MM.1S (cell line): Measurements from ENCODE around the gene TPRN.

Source experiments
- DNase-seq: peaks from one replicate; pipeline ENCODE4 v3.0.0-alpha.2; 2015
- H2AFZ ChIP-seq: fragments of 300-600 bp; sonication (generic); 2 replicates; pipeline ENCODE4 v1.6.0; 2016; ENCODE audit warnings: antibody characterized with exemption, low read length
- H3F3A ChIP-seq: fragments of 300-600 bp; sonication (generic); 2 replicates; pipeline ENCODE4 v1.6.1; 2016; ENCODE audit warnings: mild to moderate bottlenecking, antibody characterized with exemption, low read length, moderate library complexity, mixed read lengths; ENCODE audit not compliant: insufficient read depth
- H3K27ac ChIP-seq: fragments of 300-600 bp; sonication (generic); 2 replicates; pipeline ENCODE4 v1.5.1; 2016; ENCODE audit warnings: mild to moderate bottlenecking, low read length
- H3K27me3 ChIP-seq: fragments of 300-600 bp; sonication (generic); replicated peaks from 2 replicates; pipeline ENCODE4 v1.6.0; 2016; ENCODE audit warnings: low read length; ENCODE audit not compliant: insufficient read depth
- H3K36me3 ChIP-seq: fragments of 300-600 bp; sonication (generic); replicated peaks from 2 replicates; pipeline ENCODE4 v1.6.1; 2016; ENCODE audit warnings: mild to moderate bottlenecking, low read length, mixed read lengths; ENCODE audit not compliant: insufficient read depth
- H3K4me1 ChIP-seq: fragments of 300-600 bp; sonication (generic); 2 replicates; pipeline ENCODE4 v1.6.1; 2016; ENCODE audit warnings: low read length, mixed read lengths
- H3K4me2 ChIP-seq: fragments of 300-600 bp; sonication (generic); 2 replicates; pipeline ENCODE4 v1.6.0; 2016; ENCODE audit warnings: low read depth, low read length
- H3K4me3 ChIP-seq: fragments of 300-600 bp; sonication (generic); 2 replicates; pipeline ENCODE4 v1.5.1; 2016; ENCODE audit warnings: low read length, mixed read lengths
- H3K79me2 ChIP-seq: fragments of 300-600 bp; sonication (generic); 2 replicates; pipeline ENCODE4 v1.6.1; 2016; ENCODE audit warnings: mixed run types, low read length, mixed read lengths
- H3K9ac ChIP-seq: fragments of 300-600 bp; sonication (generic); 2 replicates; pipeline ENCODE4 v1.6.1; 2016; ENCODE audit warnings: low read length, mixed read lengths
- H3K9me2 ChIP-seq: fragments of 300-600 bp; sonication (generic); replicated peaks from 2 replicates; pipeline ENCODE4 v1.6.1; 2016; ENCODE audit warnings: mild to moderate bottlenecking, low read length, mixed read lengths; ENCODE audit not compliant: insufficient read depth
- H3K9me3 ChIP-seq: fragments of 300-600 bp; sonication (generic); replicated peaks from 2 replicates; pipeline ENCODE4 v1.6.1; 2016; ENCODE audit warnings: mild to moderate bottlenecking, low read length, mixed read lengths; ENCODE audit not compliant: insufficient read depth
- H4K20me1 ChIP-seq: fragments of 300-600 bp; sonication (generic); 2 replicates; pipeline ENCODE4 v1.6.1; 2016; ENCODE audit warnings: mild to moderate bottlenecking, low read length, moderate library complexity, mixed read lengths; ENCODE audit not compliant: insufficient read depth
- CTCF ChIP-seq: fragments of 300-600 bp; sonication (generic); IDR thresholded peaks from 2 replicates; pipeline ENCODE4 v1.5.1; 2016; ENCODE audit warnings: antibody characterized with exemption, low read length, mixed read lengths
- EZH2 ChIP-seq: fragments of 300-600 bp; sonication (generic); optimal IDR thresholded peaks from 2 replicates; pipeline ENCODE3; 2017; ENCODE audit warnings: low read depth, mild to moderate bottlenecking, antibody characterized with exemption, low read length, mixed read lengths
- EZH2phosphoT487 ChIP-seq: fragments of 300-600 bp; sonication (generic); IDR thresholded peaks from 2 replicates; pipeline ENCODE4 v1.6.1; 2018; ENCODE audit warnings: antibody characterized with exemption, low read length

The TPRN gene

GRCh38 chr9:137242269-137243203 is 42.0 kb upstream of the TPRN start:
- Histone ChIP-seq H3F3A (peaks cover 28% of the 10 kb centered on the region; the same call in 1 of the 2 replicates), H3K9me3 (no peaks in the 10 kb centered on the region), H3K27ac (no peak overlapping the region), H3K9ac (peak overlapping the region; percentile 82), H3K79me2 (peaks cover 31% of the 10 kb centered on the region), H2AFZ (no peak overlapping the region), H3K36me3 (no peaks in the 10 kb centered on the region; the same call in 1 of the 2 replicates), H3K9me2 (no peaks in the 10 kb centered on the region), H3K4me1 (peaks cover 10% of the 10 kb centered on the region; the same call in 1 of the 2 replicates), H4K20me1 (peaks cover 16% of the 10 kb centered on the region), H3K4me2 (peak overlapping the region; percentile 92), H3K4me3 (peak overlapping the region; percentile 81), H3K27me3 (no peaks in the 10 kb centered on the region)
- DNase-seq: no peak
- TF ChIP-seq CTCF (no peak), EZH2 (no peak), EZH2phosphoT487 (no peak)

- peak; percentile 53 for DNase-seq
- Histone ChIP-seq H3K4me3 (peak overlapping the region; percentile 81), H3F3A (peaks cover 28% of the 10 kb centered on the region; the same call in 1 of the 2 replicates), H2AFZ (no peak overlapping the region), H3K9me3 (no peaks in the 10 kb centered on the region), H3K9ac (peak overlapping the region; percentile 82), H3K4me1 (peaks cover 12% of the 10 kb centered on the region; the same call in 1 of the 2 replicates), H3K36me3 (no peaks in the 10 kb centered on the region; the same call in 1 of the 2 replicates), H3K27ac (peak overlapping the region; percentile 49; the same call in 1 of the 2 replicates), H3K4me2 (peak overlapping the region; percentile 92), H3K27me3 (no peaks in the 10 kb centered on the region), H4K20me1 (peaks cover 16% of the 10 kb centered on the region), H3K9me2 (no peaks in the 10 kb centered on the region), H3K79me2 (peaks cover 31% of the 10 kb centered on the region)
- TF ChIP-seq EZH2phosphoT487 (no peak), EZH2 (no peak), CTCF (no peak)
Measured at GRCh38 chr9:137241490-137242268, 41.1 kb upstream of the TPRN start.

- peak within 1 kb of the TSS; percentile 92 for H3K4me2 ChIP-seq
- DNase-seq: peak; percentile 99
- H3F3A ChIP-seq: peaks cover 28% of the 10 kb centered on the region; the same call in 1 of the 2 replicates
- peaks cover 2% of the 10 kb centered on the region; the same call in 1 of the 2 replicates for H3K27me3 ChIP-seq
- no peaks in the 10 kb centered on the region for H3K9me2 ChIP-seq
- peak within 1 kb of the TSS; percentile 92 for H3K27ac ChIP-seq
- no peaks in the 10 kb centered on the region; the same call in 1 of the 2 replicates for H3K36me3 ChIP-seq
- peak within 1 kb of the TSS; percentile 83 for H3K9ac ChIP-seq
- no peaks in the 10 kb centered on the region for H3K9me3 ChIP-seq
- TF ChIP-seq CTCF (no peak), EZH2 (no peak), EZH2phosphoT487 (no peak)
- H4K20me1 ChIP-seq: peaks cover 16% of the 10 kb centered on the region
- peaks cover 31% of the 10 kb centered on the region for H3K79me2 ChIP-seq
- H3K4me3 ChIP-seq: peak within 1 kb of the TSS; percentile 93
- H2AFZ ChIP-seq: peak within 1 kb of the TSS; percentile 86
- H3K4me1 ChIP-seq: peaks cover 18% of the 10 kb centered on the region; the same call in 1 of the 2 replicates
Measured at GRCh38 chr9:137240841-137241489, 40.4 kb upstream of the TPRN start, which contains the start of gene TUBB4B. Gene TUBB4B (plus strand): TSS chr9:137241287. CDS start chr9:137241361, 74 bp downstream.
